CD4-positive, alpha-beta T cell treated with Interleukin-4 for 1 hour (primary cell): ENCODE data around the gene FZD2.
"Not testable (repeated sequence)": the region's sequence is repeated elsewhere in the genome, so short reads cannot be mapped to it uniquely, and the experiment has no call there.

Source experiments
- DNase-seq, 2 donors: peaks; one replicate each; pipeline ENCODE4 v3.0.0-alpha.2; 2020 to 2022

Gene FZD2

GRCh38 chr17:44556832-44557606 is at the start of gene FZD2:
Gene FZD2, plus strand, starts transcription at chr17:44557484. Its CDS starts 205 bp downstream, at chr17:44557689.
- peak; percentile 77 to 83 for DNase-seq

- DNase-seq: not testable (repeated sequence)
These were observed 45.8 kb upstream of the FZD2 start for GRCh38 chr17:44511241-44512134.

GRCh38 chr17:44518032-44518431 is 39.3 kb upstream of the FZD2 start:
- no peak for DNase-seq

GRCh38 chr17:44522883-44523671 is 34.2 kb upstream of the FZD2 start:
- DNase-seq: peak; percentile 46 to 54

GRCh38 chr17:44523672-44523972 is 33.7 kb upstream of the FZD2 start:
- no peak for DNase-seq

- DNase-seq: no peak
These were observed 30.2 kb upstream of the FZD2 start for GRCh38 chr17:44527102-44527501.

GRCh38 chr17:44527954-44528353 is 29.3 kb upstream of the FZD2 start:
- no peak for DNase-seq

GRCh38 chr17:44529864-44530263 is 27.4 kb upstream of the FZD2 start:
- no peak for DNase-seq

- DNase-seq: no peak
These were observed 26.3 kb upstream of the FZD2 start for GRCh38 chr17:44530896-44531418.

- peak; percentile 77 to 80 for DNase-seq
These were observed 23.6 kb upstream of the FZD2 start for GRCh38 chr17:44533533-44534246.

- DNase-seq: no peak
These were observed 21.0 kb upstream of the FZD2 start for GRCh38 chr17:44536090-44536953.

GRCh38 chr17:44537922-44538321 is 19.4 kb upstream of the FZD2 start:
- not testable (repeated sequence) for DNase-seq

- DNase-seq: no peak
These were observed 17.6 kb upstream of the FZD2 start for GRCh38 chr17:44539673-44540072.

GRCh38 chr17:44540246-44541084 is 16.8 kb upstream of the FZD2 start:
- DNase-seq: no peak

- DNase-seq: no peak
These were observed 15.3 kb upstream of the FZD2 start for GRCh38 chr17:44541884-44542581.

- DNase-seq: no peak
These were observed 13.9 kb upstream of the FZD2 start for GRCh38 chr17:44543213-44543904.

- DNase-seq: no peak
These were observed 13.3 kb upstream of the FZD2 start for GRCh38 chr17:44543905-44544523.
